Tibial nerve (tissue), 4 donors: ENCODE measurements around the gene CEP170B.

ENCODE experiments used
- EP300 ChIP-seq, 2 donors: sonication (generic); formaldehyde crosslinking; IDR thresholded peaks; one replicate each; pipeline ENCODE4 v1.6.1; 2017; ENCODE audit warnings: antibody characterized with exemption in 2 of 2, mild to moderate bottlenecking in 1 of 2
- POLR2A ChIP-seq, 2 donors: fragments of 450-650 bp; IDR thresholded peaks; one replicate each; pipeline ENCODE4 v1.6.1; 2017; ENCODE audit warnings: antibody characterized with exemption in 2 of 2, mild to moderate bottlenecking in 2 of 2, moderate library complexity in 2 of 2
- TF ChIP-seq, protein P1 (sequence below), 5 experiments: fragments of 200-600 bp in 3 of 5; fragments of 450-650 bp in 2 of 5; sonication (generic) in 3 of 5; IDR thresholded peaks; one replicate each; pipeline ENCODE4 v1.5.1; 2016 to 2019; ENCODE audit warnings: antibody characterized with exemption in 5 of 5, mild to moderate bottlenecking in 3 of 5, moderate library complexity in 2 of 5

DNA sequence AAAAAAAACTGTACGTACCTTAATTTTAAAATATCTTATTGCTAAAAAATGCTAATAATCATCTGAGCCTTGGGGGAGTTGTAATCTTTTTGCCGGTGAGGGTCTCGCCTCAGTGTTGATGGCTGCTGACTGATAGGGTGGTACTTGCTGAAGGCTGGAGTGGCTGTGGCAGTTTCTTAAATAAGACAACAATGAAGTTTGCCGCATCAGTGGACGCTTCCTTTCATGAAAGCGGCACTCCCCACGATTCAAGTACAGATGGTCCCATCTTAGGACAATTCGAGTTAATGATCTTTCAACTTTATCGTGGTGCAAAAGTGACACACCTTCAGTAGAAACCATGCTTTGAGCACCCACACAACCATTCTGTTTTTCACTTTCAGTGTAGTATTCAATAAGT lies 52.0 kb downstream of the CEP170B start:
- no peak for TF ChIP-seq POLR2A (IDR thresholded peaks at IDR 0.05)
- TF ChIP-seq, protein P1, sequence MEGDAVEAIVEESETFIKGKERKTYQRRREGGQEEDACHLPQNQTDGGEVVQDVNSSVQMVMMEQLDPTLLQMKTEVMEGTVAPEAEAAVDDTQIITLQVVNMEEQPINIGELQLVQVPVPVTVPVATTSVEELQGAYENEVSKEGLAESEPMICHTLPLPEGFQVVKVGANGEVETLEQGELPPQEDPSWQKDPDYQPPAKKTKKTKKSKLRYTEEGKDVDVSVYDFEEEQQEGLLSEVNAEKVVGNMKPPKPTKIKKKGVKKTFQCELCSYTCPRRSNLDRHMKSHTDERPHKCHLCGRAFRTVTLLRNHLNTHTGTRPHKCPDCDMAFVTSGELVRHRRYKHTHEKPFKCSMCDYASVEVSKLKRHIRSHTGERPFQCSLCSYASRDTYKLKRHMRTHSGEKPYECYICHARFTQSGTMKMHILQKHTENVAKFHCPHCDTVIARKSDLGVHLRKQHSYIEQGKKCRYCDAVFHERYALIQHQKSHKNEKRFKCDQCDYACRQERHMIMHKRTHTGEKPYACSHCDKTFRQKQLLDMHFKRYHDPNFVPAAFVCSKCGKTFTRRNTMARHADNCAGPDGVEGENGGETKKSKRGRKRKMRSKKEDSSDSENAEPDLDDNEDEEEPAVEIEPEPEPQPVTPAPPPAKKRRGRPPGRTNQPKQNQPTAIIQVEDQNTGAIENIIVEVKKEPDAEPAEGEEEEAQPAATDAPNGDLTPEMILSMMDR (IDR thresholded peaks at IDR 0.05) = no peak
- no peak for TF ChIP-seq EP300 (IDR thresholded peaks at IDR 0.05)
